Activated CD8-positive, alpha-beta T cell treated with anti-CD3 and anti-CD28 coated beads, Interleukin-2, amount 10 ng/mL, durations not matched to agents 7 days and 5 days (primary cell): ENCODE measurements around the gene MRPL28. TPM values are rescaled to one million over a fixed set of nuclear protein-coding genes. Genes with fewer than 3 reads are reported as not detected.
"Not testable (repeated sequence)": the region's sequence is repeated elsewhere in the genome, so short reads cannot be mapped to it uniquely, and the experiment has no call there.

Source experiments
- ATAC-seq: fragments of 150-1000 bp; cut with Tn5 transposase; one replicate; pipeline ENCODE4 v1.10.0; 2021; ENCODE audit warnings: moderate library complexity
- CTCF ChIA-PET: fragments of 350-600 bp; sonication (Branson Sonifier 250); formaldehyde crosslinking; loops from one replicate; lab custom pipeline; 2021; ENCODE audit warnings: antibody characterized with exemption; lab: Charles Lee
- POLR2A ChIA-PET: fragments of 350-600 bp; sonication (Branson Sonifier 250); formaldehyde crosslinking; loops from one replicate; lab custom pipeline; 2021; ENCODE audit warnings: antibody characterized with exemption; lab: Charles Lee
- DNase-seq: peaks from one replicate; pipeline ENCODE4 v3.0.0-alpha.2; 2020
- H3K27ac Mint-ChIP-seq: one replicate; pipeline ENCODE4 v1.8.0; 2021; ENCODE audit warnings: mild to moderate bottlenecking, mixed read lengths
- H3K27me3 Mint-ChIP-seq: one replicate; pipeline ENCODE4 v1.8.0; 2021; ENCODE audit warnings: low read depth, mixed read lengths
- H3K36me3 Mint-ChIP-seq: one replicate; pipeline ENCODE4 v1.8.0; 2021; ENCODE audit warnings: low read depth, mixed read lengths
- H3K4me1 Mint-ChIP-seq: one replicate; pipeline ENCODE4 v1.8.0; 2021; ENCODE audit warnings: low read depth, mixed read lengths
- H3K4me3 Mint-ChIP-seq: one replicate; pipeline ENCODE4 v1.8.0; 2021; ENCODE audit warnings: mild to moderate bottlenecking, mixed read lengths
- H3K9me3 Mint-ChIP-seq: one replicate; pipeline ENCODE4 v1.8.0; 2022; ENCODE audit warnings: mixed read lengths; ENCODE audit not compliant: insufficient read depth
- total RNA-seq, 2 experiments: library from RNA; stranded (reverse); gene quantifications; one replicate each; pipeline ENCODE4 v1.2.3, GENCODE V29; 2021

Gene MRPL28
- total RNA-seq, result 10 to 100 TPM; 95.3 to 95.8 TPM

GRCh38 chr16:370443-370842 lies at the start of gene MRPL28:
TSS of gene MRPL28 (minus strand) at chr16:370538. CDS start at chr16:370218, 320 bp downstream.
- Mint-ChIP-seq H3K9me3 (no peaks in the 10 kb centered on the region), H3K27me3 (no peaks in the 10 kb centered on the region), H3K4me3 (peak within 1 kb of the TSS; percentile 88), H3K4me1 (peaks cover 23% of the 10 kb centered on the region), H3K27ac (peak within 1 kb of the TSS; percentile 98), H3K36me3 (peaks cover 28% of the 10 kb centered on the region)
- DNase-seq (peak; percentile 96), ATAC-seq (peak; percentile 99)
- CTCF ChIA-PET, result interaction anchor here (0.7 to 2.7 kb wide), 7 partner anchors 8 to 359 kb away, joined by 3 to 18 read pairs (median 4); partner anchors contain the start of gene DECR2
- POLR2A ChIA-PET, result interaction anchor here (0.7 to 2.1 kb wide), 5 partner anchors 9 to 141 kb away, joined by 3 to 18 read pairs (median 3); partner anchors contain the start of gene LUC7L

DNA sequence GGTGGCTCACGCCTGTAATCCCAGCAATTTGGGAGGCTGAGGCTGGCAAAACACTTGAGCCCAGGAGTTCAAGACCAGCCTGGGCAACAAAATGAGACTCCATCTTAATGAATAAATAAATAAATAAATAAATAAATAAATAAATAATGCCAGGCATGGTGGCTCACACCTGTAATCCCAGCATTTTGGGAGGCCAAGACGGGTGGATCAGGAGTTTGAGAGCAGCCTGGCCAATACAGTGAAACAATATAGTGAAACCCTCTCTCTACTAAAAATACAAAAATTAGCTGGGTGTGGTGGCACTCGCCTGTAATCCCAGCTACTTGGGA lies 44.8 kb upstream of the MRPL28 start:
- CTCF ChIA-PET, H3K4me3 Mint-ChIP-seq, H3K9me3 Mint-ChIP-seq, H3K27ac Mint-ChIP-seq, DNase-seq, H3K36me3 Mint-ChIP-seq, POLR2A ChIA-PET, H3K27me3 Mint-ChIP-seq, ATAC-seq, H3K4me1 Mint-ChIP-seq: not testable (repeated sequence)

- ATAC-seq, result no peak
- ChIA-PET CTCF (no interaction called here), POLR2A (no interaction called here)
- Mint-ChIP-seq H3K9me3 (no peaks in the 10 kb centered on the region), H3K4me1 (no peaks in the 10 kb centered on the region), H3K27me3 (no peaks in the 10 kb centered on the region), H3K27ac (no peak overlapping the region), H3K36me3 (no peaks in the 10 kb centered on the region), H3K4me3 (no peak overlapping the region)
- DNase-seq, result no peak
These were observed 44.2 kb upstream of the MRPL28 start for GRCh38 chr16:414395-415169.

- POLR2A ChIA-PET, result no interaction called here
These were observed 41.4 kb upstream of the MRPL28 start for GRCh38 chr16:411576-412265.

DNA sequence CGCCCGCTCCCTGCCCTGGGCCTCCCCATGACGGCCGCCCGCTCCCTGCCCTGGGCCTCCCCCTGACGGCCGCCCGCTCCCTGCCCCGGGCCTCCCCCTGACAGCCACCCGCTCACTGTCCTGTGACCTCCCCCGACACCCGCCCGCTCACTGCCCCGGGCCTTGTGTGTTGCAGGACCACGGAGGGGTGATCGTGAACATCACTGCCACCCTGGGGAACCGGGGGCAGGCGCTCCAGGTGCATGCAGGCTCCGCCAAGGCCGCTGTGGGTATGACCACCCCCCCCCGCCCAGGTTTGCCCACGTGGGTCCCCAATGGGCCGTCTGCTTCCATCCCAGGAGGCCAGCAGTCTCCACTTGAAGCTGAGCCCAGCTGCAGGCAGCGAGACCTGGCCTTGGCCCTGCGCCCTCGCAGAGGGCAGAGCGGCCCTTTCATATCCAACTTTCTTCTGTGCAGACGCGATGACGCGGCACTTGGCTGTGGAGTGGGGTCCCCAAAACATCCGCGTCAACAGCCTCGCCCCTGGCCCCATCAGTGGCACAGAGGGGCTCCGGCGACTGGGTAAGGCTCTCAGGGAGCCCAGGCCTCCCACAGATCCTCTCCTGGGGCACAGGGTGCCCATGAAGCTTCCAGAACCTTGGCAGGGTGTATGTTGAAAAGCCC lies 40.3 kb upstream of the MRPL28 start:
- CTCF ChIA-PET, result no interaction called here

More at GRCh38 chr16:411576-412265, 41.4 kb upstream of the MRPL28 start:
- no peaks in the 10 kb centered on the region for H3K4me1 Mint-ChIP-seq
- no peaks in the 10 kb centered on the region for H3K9me3 Mint-ChIP-seq
- no peak overlapping the region for H3K27ac Mint-ChIP-seq
- CTCF ChIA-PET, result no interaction called here
- no peak for DNase-seq
- H3K4me3 Mint-ChIP-seq, result no peak overlapping the region
- no peak for ATAC-seq
- H3K36me3 Mint-ChIP-seq, result no peaks in the 10 kb centered on the region
- no peaks in the 10 kb centered on the region for H3K27me3 Mint-ChIP-seq

GRCh38 chr16:407253-407652 lies 36.9 kb upstream of the MRPL28 start:
- Mint-ChIP-seq H3K9me3 (no peaks in the 10 kb centered on the region), H3K36me3 (no peaks in the 10 kb centered on the region), H3K27me3 (no peaks in the 10 kb centered on the region), H3K4me1 (no peaks in the 10 kb centered on the region), H3K27ac (no peak overlapping the region), H3K4me3 (no peak overlapping the region)
- ATAC-seq (no peak), DNase-seq (no peak)
- ChIA-PET CTCF (no interaction called here), POLR2A (no interaction called here)

More for the DNA sequence above, 40.3 kb upstream of the MRPL28 start:
- Mint-ChIP-seq H3K9me3 (no peaks in the 10 kb centered on the region), H3K27me3 (no peaks in the 10 kb centered on the region), H3K36me3 (no peaks in the 10 kb centered on the region), H3K27ac (no peak overlapping the region), H3K4me3 (no peak overlapping the region), H3K4me1 (no peaks in the 10 kb centered on the region)
- POLR2A ChIA-PET, result no interaction called here
- DNase-seq (no peak), ATAC-seq (no peak)

GRCh38 chr16:405548-406506 lies 35.5 kb upstream of the MRPL28 start:
- ChIA-PET CTCF (no interaction called here), POLR2A (no interaction called here)
- peaks cover 3% of the 10 kb centered on the region for H3K4me1 Mint-ChIP-seq
- no peaks in the 10 kb centered on the region for H3K9me3 Mint-ChIP-seq
- DNase-seq, result no peak
- ATAC-seq, result no peak
- H3K36me3 Mint-ChIP-seq, result no peaks in the 10 kb centered on the region
- no peak overlapping the region for H3K4me3 Mint-ChIP-seq
- H3K27me3 Mint-ChIP-seq, result no peaks in the 10 kb centered on the region
- no peak overlapping the region for H3K27ac Mint-ChIP-seq

DNA sequence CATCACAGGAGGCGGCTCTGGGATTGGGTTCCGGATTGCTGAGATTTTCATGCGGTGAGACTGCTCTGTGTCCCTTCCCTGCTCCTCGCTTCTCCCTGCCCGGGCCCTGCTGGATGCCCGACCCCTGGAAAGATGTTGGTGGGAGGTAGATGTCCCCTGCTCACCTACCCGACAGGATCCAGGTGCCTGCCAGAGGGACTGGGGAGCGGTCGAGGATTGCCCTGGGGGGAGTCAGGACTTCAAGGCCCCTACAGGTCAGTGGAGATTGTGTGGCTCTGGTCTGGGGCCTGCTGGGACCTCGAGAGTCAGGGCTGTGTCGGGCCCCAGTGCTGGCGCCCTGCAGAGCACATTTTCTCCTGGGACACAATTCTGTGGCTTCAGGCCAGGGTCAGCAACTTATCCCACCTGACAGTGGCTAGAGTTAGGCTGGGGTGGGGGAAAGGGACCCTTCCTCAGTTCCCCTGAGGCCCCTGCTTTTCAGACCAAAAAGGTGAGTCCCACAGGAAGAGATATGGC lies 34.7 kb upstream of the MRPL28 start:
- H3K4me3 Mint-ChIP-seq, result no peak overlapping the region
- no peaks in the 10 kb centered on the region for H3K27me3 Mint-ChIP-seq
- ATAC-seq, result no peak
- DNase-seq, result no peak
- POLR2A ChIA-PET, result no interaction called here
- no peak overlapping the region for H3K27ac Mint-ChIP-seq
- CTCF ChIA-PET, result no interaction called here
- peaks cover 11% of the 10 kb centered on the region for H3K4me1 Mint-ChIP-seq
- H3K36me3 Mint-ChIP-seq, result no peaks in the 10 kb centered on the region
- H3K9me3 Mint-ChIP-seq, result no peaks in the 10 kb centered on the region

DNA sequence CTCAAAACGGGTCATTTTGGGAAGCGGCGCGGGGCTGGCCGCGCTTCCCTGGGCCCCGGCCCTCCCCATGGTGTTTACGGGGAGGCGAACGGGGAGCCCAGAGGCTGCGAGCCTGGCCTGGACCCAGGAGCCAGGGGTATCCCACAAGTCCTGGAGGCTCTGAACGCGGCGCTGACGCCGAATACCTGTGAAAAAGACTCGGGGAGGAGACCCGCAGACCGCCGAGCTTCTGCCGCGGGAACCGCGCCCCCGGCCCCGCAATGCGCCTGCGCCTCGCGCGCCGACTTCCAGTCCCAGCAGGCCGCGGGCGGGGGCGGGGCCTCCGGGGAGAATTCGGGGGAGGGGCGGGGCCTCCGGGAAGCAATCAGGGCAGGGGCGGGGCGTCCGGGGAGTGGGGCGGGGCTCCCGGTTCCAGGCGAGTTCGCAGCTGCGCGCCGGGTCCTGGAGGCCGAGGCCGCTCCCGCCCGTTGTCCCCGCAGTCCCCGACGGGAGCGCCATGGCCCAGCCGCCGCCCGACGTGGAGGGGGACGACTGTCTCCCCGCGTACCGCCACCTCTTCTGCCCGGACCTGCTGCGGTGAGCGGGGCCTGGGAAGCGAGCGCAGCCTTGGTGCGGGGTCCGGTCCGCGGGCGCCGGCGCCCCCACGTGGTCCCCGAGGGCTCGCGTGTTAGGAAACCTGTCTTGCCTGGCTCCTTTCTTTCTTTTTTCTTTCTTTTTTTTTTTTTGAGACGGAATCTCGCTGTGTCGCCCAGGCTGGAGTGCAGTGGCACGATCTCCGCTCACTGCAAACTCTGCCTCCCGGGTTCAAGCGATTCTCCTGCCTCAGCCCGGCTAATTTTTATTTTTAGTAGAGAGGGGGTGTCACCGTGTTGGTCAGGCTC lies 31.4 kb upstream of the MRPL28 start, which contains the start of gene DECR2:
DECR2 (plus strand) TSS at position 418 of the 881 bp plus-strand sequence; CDS start at position 497, 79 bp downstream.
- peak; percentile 86 for ATAC-seq
- Mint-ChIP-seq H3K9me3 (no peaks in the 10 kb centered on the region), H3K27ac (peak within 1 kb of the TSS; percentile 81), H3K4me1 (peaks cover 18% of the 10 kb centered on the region), H3K27me3 (peaks cover 7% of the 10 kb centered on the region), H3K36me3 (no peaks in the 10 kb centered on the region), H3K4me3 (peak within 1 kb of the TSS; percentile 84)
- ChIA-PET CTCF (interaction anchor here (0.9 to 1.4 kb wide), 3 partner anchors 10 to 31 kb away, joined by 3 to 7 read pairs (median 6); partner anchors contain the start of gene MRPL28), POLR2A (interaction anchor here (1.2 kb wide), 1 partner anchor 9 kb away, joined by 6 read pairs; no protein-coding TSS in a partner anchor)
- peak; percentile 98 for DNase-seq

- DNase-seq (no peak), ATAC-seq (no peak)
- Mint-ChIP-seq H3K9me3 (no peaks in the 10 kb centered on the region), H3K4me1 (peaks cover 21% of the 10 kb centered on the region), H3K27me3 (peaks cover 14% of the 10 kb centered on the region), H3K4me3 (peak overlapping the region; percentile 84), H3K36me3 (no peaks in the 10 kb centered on the region), H3K27ac (no peak overlapping the region)
- ChIA-PET POLR2A (interaction anchor here (0.7 to 0.9 kb wide), 2 partner anchors 25 to 165 kb away, joined by 3 to 5 read pairs; partner anchors contain the start of gene RAB11FIP3), CTCF (interaction anchor here (0.7 kb wide), 1 partner anchor 17 kb away, joined by 3 read pairs; no protein-coding TSS in a partner anchor)
These were observed 29.8 kb upstream of the MRPL28 start for GRCh38 chr16:400061-400591.
